Activated CD4-positive, alpha-beta T cell treated with anti-CD3 and anti-CD28 coated beads, Interleukin-2, amount 50 U/mL, for 4 hours (primary cell): Measurements from ENCODE around the gene SMARCC1.

Source experiments
- DNase-seq, 2 experiments: peaks; one replicate each; pipeline ENCODE4 v3.0.0-alpha.2; 2020

SMARCC1 gene

GRCh38 chr3:47581422-47581821 lies 200.3 kb downstream of the SMARCC1 start:
- DNase-seq: no peak

GRCh38 chr3:47580481-47580880 lies 201.2 kb downstream of the SMARCC1 start:
- no peak for DNase-seq

GRCh38 chr3:47579875-47580274 lies 201.8 kb downstream of the SMARCC1 start:
- DNase-seq: no peak

GRCh38 chr3:47578691-47579632 lies 202.7 kb downstream of the SMARCC1 start, which contains the start of gene CSPG5:
CSPG5 (minus strand) TSS chr3:47578865; CDS start chr3:47578693, 172 bp downstream.
- DNase-seq: peak in 1 of 2 experiments; percentile 3

GRCh38 chr3:47578119-47578632 lies 203.5 kb downstream of the SMARCC1 start:
- peak; percentile 8 to 17 for DNase-seq

GRCh38 chr3:47577583-47578118 lies 204.0 kb downstream of the SMARCC1 start:
- no peak for DNase-seq

- no peak for DNase-seq
These were observed 208.2 kb downstream of the SMARCC1 start for GRCh38 chr3:47573190-47574172.

- no peak for DNase-seq
These were observed 210.1 kb downstream of the SMARCC1 start for GRCh38 chr3:47571391-47572175.

GRCh38 chr3:47568901-47569300 lies 212.8 kb downstream of the SMARCC1 start:
- no peak for DNase-seq

GRCh38 chr3:47567149-47567548 lies 214.5 kb downstream of the SMARCC1 start:
- no peak for DNase-seq

GRCh38 chr3:47566667-47567066 lies 215.0 kb downstream of the SMARCC1 start:
- no peak for DNase-seq

- DNase-seq: no peak
These were observed 215.8 kb downstream of the SMARCC1 start for GRCh38 chr3:47565734-47566550.

GRCh38 chr3:47556351-47556750 lies 225.3 kb downstream of the SMARCC1 start:
- DNase-seq: no peak

- DNase-seq: no peak
These were observed 227.4 kb downstream of the SMARCC1 start for GRCh38 chr3:47554335-47554734.

GRCh38 chr3:47553407-47553806 lies 228.3 kb downstream of the SMARCC1 start:
- no peak for DNase-seq

- no peak for DNase-seq
These were observed 239.1 kb downstream of the SMARCC1 start for GRCh38 chr3:47542471-47543173.

- no peak for DNase-seq
These were observed 240.0 kb downstream of the SMARCC1 start for GRCh38 chr3:47541583-47542108.

GRCh38 chr3:47540281-47540680 lies 241.4 kb downstream of the SMARCC1 start:
- no peak for DNase-seq

GRCh38 chr3:47536967-47537366 lies 244.7 kb downstream of the SMARCC1 start:
- DNase-seq: no peak
